Bronchial epithelial cell (primary cell): ENCODE measurements around the gene STARD13. TPM values are rescaled to one million over a fixed set of nuclear protein-coding genes. Genes with fewer than 3 reads are reported as not detected.

Experiments
- DNase-seq: peaks from one replicate; pipeline ENCODE4 v3.0.0-alpha.2; 2010; ENCODE audit warnings: low read depth
- FAIRE-seq: peaks from 2 replicates; lab custom pipeline; 2011; peaks lifted over from hg19 to GRCh38; lab: Jason Lieb, UNC
- H3K27me3 ChIP-seq: 2 replicates; pipeline ENCODE4 v1.5.1; 2011; ENCODE audit warnings: low read length; ENCODE audit not compliant: control insufficient read depth, insufficient read depth
- H3K36me3 ChIP-seq: 2 replicates; pipeline ENCODE4 v1.5.1; 2011; ENCODE audit warnings: low read length; ENCODE audit not compliant: control insufficient read depth, insufficient read depth
- H3K4me3 ChIP-seq: 2 replicates; pipeline ENCODE4 v1.5.1; 2011; ENCODE audit warnings: mild to moderate bottlenecking, low read depth, low read length, control low read depth
- CTCF ChIP-seq: IDR thresholded peaks from 2 replicates; pipeline ENCODE4 v1.5.1; 2011; ENCODE audit warnings: mild to moderate bottlenecking, moderate library complexity, low read length, control low read depth, inconsistent platforms; ENCODE audit not compliant: insufficient read depth, severe bottlenecking
- total RNA-seq: library from RNA; depleted of rRNA; stranded (reverse); fragments of >200 nt; gene quantifications from 2 replicates; pipeline ENCODE4 v1.2.1, GENCODE V29; 2014

STARD13 gene
- total RNA-seq, 1 donor from 2014 or later = 2.1 TPM

- DNase-seq = no peak
- Histone ChIP-seq H3K36me3 (no peaks in the 10 kb centered on the region), H3K27me3 (no peaks in the 10 kb centered on the region), H3K4me3 (no peak overlapping the region)
- FAIRE-seq = no peak
- TF ChIP-seq CTCF = no peak
These were observed 55.9 kb downstream of the STARD13 start for GRCh38 chr13:33229446-33230177.

- TF ChIP-seq CTCF = peak; percentile 68
- Histone ChIP-seq H3K4me3 (no peak overlapping the region), H3K36me3 (no peaks in the 10 kb centered on the region), H3K27me3 (no peaks in the 10 kb centered on the region)
- FAIRE-seq (no peak), DNase-seq (peak; percentile 45)
These were observed 56.7 kb downstream of the STARD13 start for GRCh38 chr13:33228648-33229445.

- no peaks in the 10 kb centered on the region for H3K27me3 ChIP-seq
- H3K4me3 ChIP-seq = no peak overlapping the region
- FAIRE-seq = no peak
- TF ChIP-seq CTCF = no peak
- no peaks in the 10 kb centered on the region for H3K36me3 ChIP-seq
- no peak for DNase-seq
These were observed 57.5 kb downstream of the STARD13 start for GRCh38 chr13:33227927-33228647.

- no peaks in the 10 kb centered on the region for H3K27me3 ChIP-seq
- no peak overlapping the region for H3K4me3 ChIP-seq
- no peak for DNase-seq
- no peak for FAIRE-seq
- H3K36me3 ChIP-seq = no peaks in the 10 kb centered on the region
- TF ChIP-seq CTCF = no peak
These were observed 60.9 kb downstream of the STARD13 start for GRCh38 chr13:33224686-33225085.

- Histone ChIP-seq H3K4me3 (no peak overlapping the region), H3K27me3 (no peaks in the 10 kb centered on the region), H3K36me3 (no peaks in the 10 kb centered on the region)
- FAIRE-seq = no peak
- no peak for DNase-seq
- TF ChIP-seq CTCF = no peak
These were observed 61.4 kb downstream of the STARD13 start for GRCh38 chr13:33224191-33224590.
